WTC11 (cell line): Measurements from ENCODE around the gene CRY2. TPM values are rescaled to one million over a fixed set of nuclear protein-coding genes. Genes with fewer than 3 reads are reported as not detected.

ENCODE experiments used
- ATAC-seq: fragments of 200-7000 bp; cut with Tn5 transposase; 2 replicates; pipeline ENCODE4 v1.10.0; 2021; ENCODE audit warnings: mild to moderate bottlenecking, moderate library complexity
- CTCF ChIA-PET: fragments of 300-600 bp; sonication (Branson Sonifier 250); formaldehyde crosslinking; loops from one replicate; lab custom pipeline; 2021; ENCODE audit warnings: antibody characterized with exemption; lab: Charles Lee
- POLR2A ChIA-PET: fragments of 350-600 bp; sonication (Branson Sonifier 250); formaldehyde crosslinking; loops from one replicate; lab custom pipeline; 2021; ENCODE audit warnings: antibody characterized with exemption; lab: Charles Lee
- DNase-seq: peaks from one replicate; pipeline ENCODE4 v3.0.0; 2021; ENCODE audit warnings: low spot score
- H3K27ac Mint-ChIP-seq: 2 replicates; pipeline ENCODE4 v1.8.0; 2021; ENCODE audit warnings: mixed read lengths
- H3K27me3 Mint-ChIP-seq: 2 replicates; pipeline ENCODE4 v1.8.0; 2021; ENCODE audit warnings: low read depth, mild to moderate bottlenecking, moderate library complexity, mixed read lengths
- H3K36me3 Mint-ChIP-seq: 2 replicates; pipeline ENCODE4 v1.8.0; 2021; ENCODE audit warnings: mixed read lengths
- H3K4me1 Mint-ChIP-seq: 2 replicates; pipeline ENCODE4 v1.8.0; 2022; ENCODE audit warnings: mixed read lengths
- H3K4me3 Mint-ChIP-seq: 2 replicates; pipeline ENCODE4 v1.8.0; 2021; ENCODE audit warnings: mild to moderate bottlenecking, moderate library complexity, mixed read lengths
- H3K9me3 Mint-ChIP-seq: 2 replicates; pipeline ENCODE4 v1.8.0; 2021; ENCODE audit warnings: mixed read lengths
- AFF4 ChIP-seq: sonication (generic); formaldehyde crosslinking; IDR thresholded peaks from 2 replicates; pipeline ENCODE4 v1.8.1; 2023; ENCODE audit warnings: mild to moderate bottlenecking, missing genetic modification reagents, borderline replicate concordance
- ARID4B ChIP-seq: sonication (generic); formaldehyde crosslinking; IDR thresholded peaks from 2 replicates; pipeline ENCODE4 v1.8.0; 2023; ENCODE audit warnings: missing genetic modification reagents, mild to moderate bottlenecking, borderline replicate concordance
- ATF2 ChIP-seq: sonication (generic); formaldehyde crosslinking; IDR thresholded peaks from 2 replicates; pipeline ENCODE4 v1.8.1; 2022; ENCODE audit warnings: low read depth, missing genetic modification reagents, borderline replicate concordance
- FOXK1 ChIP-seq: sonication (generic); formaldehyde crosslinking; IDR thresholded peaks from 2 replicates; pipeline ENCODE4 v1.8.0; 2022; ENCODE audit warnings: mild to moderate bottlenecking, moderate library complexity, missing genetic modification reagents
- GTF2I ChIP-seq: fragments of 250-450 bp; sonication (Bioruptor Pico); conservative IDR thresholded peaks from 2 replicates; pipeline ENCODE4 v1.4.0; 2021; ENCODE audit warnings: mild to moderate bottlenecking
- KAT7 ChIP-seq: sonication (generic); formaldehyde crosslinking; IDR thresholded peaks from 2 replicates; pipeline ENCODE4 v1.8.1; 2023; ENCODE audit warnings: missing genetic modification reagents, mild to moderate bottlenecking, borderline replicate concordance
- MAX ChIP-seq: sonication (generic); formaldehyde crosslinking; IDR thresholded peaks from 2 replicates; pipeline ENCODE4 v1.8.0; 2022; ENCODE audit warnings: mild to moderate bottlenecking, missing genetic modification reagents
- SMAD4 ChIP-seq: sonication (generic); formaldehyde crosslinking; IDR thresholded peaks from 2 replicates; pipeline ENCODE4 v1.8.0; 2022; ENCODE audit warnings: mild to moderate bottlenecking, missing genetic modification reagents
- STAT6 ChIP-seq: sonication (generic); formaldehyde crosslinking; conservative IDR thresholded peaks from 2 replicates; pipeline ENCODE4 v1.8.1; 2023; ENCODE audit warnings: mild to moderate bottlenecking, low read depth, missing genetic modification reagents, moderate library complexity
- TEAD1 ChIP-seq: sonication (generic); formaldehyde crosslinking; IDR thresholded peaks from 2 replicates; pipeline ENCODE4 v1.8.0; 2022; ENCODE audit warnings: mild to moderate bottlenecking, missing genetic modification reagents
- ZNF232 ChIP-seq: sonication (generic); formaldehyde crosslinking; IDR thresholded peaks from 2 replicates; pipeline ENCODE4 v1.8.0; 2022; ENCODE audit warnings: mild to moderate bottlenecking, missing genetic modification reagents
- ZNF317 ChIP-seq: sonication (generic); formaldehyde crosslinking; IDR thresholded peaks from 2 replicates; pipeline ENCODE4 v1.8.1; 2023; ENCODE audit warnings: low read depth, mild to moderate bottlenecking, moderate library complexity, missing genetic modification reagents, borderline replicate concordance
- ZSCAN18 ChIP-seq: fragments of 250-450 bp; sonication (Bioruptor Pico); IDR thresholded peaks from 2 replicates; pipeline ENCODE4 v2.1.2; 2022; ENCODE audit warnings: mild to moderate bottlenecking, moderate library complexity
- total RNA-seq: library from RNA; stranded (reverse); gene quantifications from 3 replicates; pipeline ENCODE4 v1.2.3, GENCODE V29; 2021

Gene CRY2
- total RNA-seq, 1 experiment from 2014 or later = 18.3 TPM

GRCh38 chr11:45894555-45895247, 47.4 kb downstream of the CRY2 start:
- H3K4me3 Mint-ChIP-seq = no peak overlapping the region
- no peaks in the 10 kb centered on the region for H3K9me3 Mint-ChIP-seq
- POLR2A ChIA-PET = no interaction called here
- H3K27me3 Mint-ChIP-seq = no peaks in the 10 kb centered on the region
- ATAC-seq = no peak
- no peak overlapping the region for H3K27ac Mint-ChIP-seq
- CTCF ChIA-PET = no interaction called here
- DNase-seq = no peak
- peaks cover 30% of the 10 kb centered on the region for H3K4me1 Mint-ChIP-seq
- no peaks in the 10 kb centered on the region for H3K36me3 Mint-ChIP-seq
- TF ChIP-seq KAT7 = no peak
- TF ChIP-seq GTF2I (CRISPR knock-in tag) = no peak
- no peak for TF ChIP-seq ATF2 (CRISPR knock-in tag)
- no peak for TF ChIP-seq SMAD4
- TF ChIP-seq ZSCAN18 (CRISPR knock-in tag) = no peak
- TF ChIP-seq STAT6 (CRISPR knock-in tag) = no peak
- no peak for TF ChIP-seq TEAD1 (CRISPR knock-in tag)
- TF ChIP-seq ZNF317 (CRISPR knock-in tag) = no peak
- TF ChIP-seq, all 79 proteins: peak for 0

- Mint-ChIP-seq H3K27me3 (peaks cover 4% of the 10 kb centered on the region), H3K27ac (0 out of 2 replicates have a peak overlapping the region, but pooled peaks have one; percentile 15), H3K36me3 (no peaks in the 10 kb centered on the region), H3K4me3 (no peak overlapping the region), H3K4me1 (peaks cover 34% of the 10 kb centered on the region), H3K9me3 (no peaks in the 10 kb centered on the region)
- DNase-seq (no peak), ATAC-seq (no peak)
- ChIA-PET CTCF (interaction anchor here (0.8 to 4.3 kb wide), 9 partner anchors 9 to 419 kb away, joined by 3 to 33 read pairs (median 4); partner anchors contain the start of genes LARGE2 and PEX16), POLR2A (interaction anchor here (0.6 to 2.1 kb wide), 6 partner anchors 9 to 23 kb away, joined by 3 to 8 read pairs (median 3); partner anchors contain the start of gene PEX16)
- 0 out of 2 replicates have a peak, but pooled peaks have one; percentile 10 for TF ChIP-seq MAX
- no peak for TF ChIP-seq ZNF232 (CRISPR knock-in tag)
These were observed 48.4 kb downstream of the CRY2 start for GRCh38 chr11:45895553-45896259.

- ChIA-PET POLR2A (interaction anchor here (1.0 to 2.1 kb wide), 6 partner anchors 9 to 25 kb away, joined by 3 to 8 read pairs (median 4); partner anchors contain the start of genes LARGE2 and PEX16), CTCF (interaction anchor here (0.7 to 4.3 kb wide), 11 partner anchors 10 to 496 kb away, joined by 3 to 33 read pairs (median 4); partner anchors contain the start of genes LARGE2 and PEX16)
- DNase-seq (peak; percentile 82), ATAC-seq (peak; percentile 61)
- Mint-ChIP-seq H3K27ac (no peak overlapping the region), H3K27me3 (peaks cover 6% of the 10 kb centered on the region), H3K4me3 (no peak overlapping the region), H3K36me3 (no peaks in the 10 kb centered on the region), H3K9me3 (no peaks in the 10 kb centered on the region), H3K4me1 (peaks cover 38% of the 10 kb centered on the region)
- TF ChIP-seq FOXK1 (no peak), ARID4B (CRISPR knock-in tag) (no peak), TEAD1 (CRISPR knock-in tag) (0 out of 2 replicates have a peak, but pooled peaks have one; percentile 30), AFF4 (CRISPR knock-in tag) (no peak)
These were observed 49.2 kb downstream of the CRY2 start for GRCh38 chr11:45896422-45896984.
